Measurements from ENCODE around the gene BLOC1S3. TPM values are rescaled to one million over a fixed set of nuclear protein-coding genes. Genes with fewer than 3 reads are reported as not detected.
A peak's percentile ranks its signal among the peaks of the same experiment; 100 is the strongest.

Gene BLOC1S3, protein sequence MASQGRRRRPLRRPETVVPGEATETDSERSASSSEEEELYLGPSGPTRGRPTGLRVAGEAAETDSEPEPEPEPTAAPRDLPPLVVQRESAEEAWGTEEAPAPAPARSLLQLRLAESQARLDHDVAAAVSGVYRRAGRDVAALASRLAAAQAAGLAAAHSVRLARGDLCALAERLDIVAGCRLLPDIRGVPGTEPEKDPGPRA
- total RNA-seq (2012; rRNA removed) (0.83 and 1.1 TPM in 2 replicates), polyA plus RNA-seq (2012; rRNA removed) (4.7 and 4.9 TPM in 2 replicates), Bru-seq, nascent RNA (percentile 64 among the genes with signal in this experiment), BruChase-seq, experiment 1, labeled RNA remaining after a 6-hour chase (percentile 80 among the genes with signal in this experiment), BruChase-seq, experiment 2, labeled RNA remaining after a 2-hour chase (percentile 91 among the genes with signal in this experiment)
- 3.6 and 6.5 TPM in 2 replicates for polyA plus RNA-seq (2012; cell fraction: cytosol; rRNA removed)
- 4.6 and 6.9 TPM in 2 replicates for polyA plus RNA-seq (2012; cell fraction: nucleus; rRNA removed; ENCODE audit: low replicate concordance)
- long read RNA-seq, partial matches to known transcripts = 0 of 1 reads
- long read RNA-seq, other reads (novel, unspliced or antisense) = 0 of 1 reads

GRCh38 chr19:45178262-45179071, at the start of gene BLOC1S3:
BLOC1S3 (plus strand) TSS chr19:45178784; CDS start chr19:45179297, 513 bp downstream.
- Histone ChIP-seq H2BK120ac (ENCODE audit: low read depth, low read length) (no peak within 1 kb of the TSS), H3K18ac (ENCODE audit: low read depth, low read length) (0 out of 2 replicates have a peak within 1 kb of the TSS, but pooled peaks have one; percentile 12), H2BK5ac (ENCODE audit: low read depth, low read length, poor library complexity, severe bottlenecking) (peak within 1 kb of the TSS; percentile 64), H4K8ac (ENCODE audit: low read depth in 2 of 2, low read length in 2 of 2) (peak within 1 kb of the TSS; percentile 59 to 91; a peak in 3 of 4 replicates), H4K5ac (ENCODE audit: low read depth, low read length) (peak within 1 kb of the TSS; percentile 57; the same call in 1 of the 2 replicates), H3K4me1 (ENCODE audit: control insufficient read depth, insufficient read depth, low read length) (peaks cover 4% of the 10 kb centered on the region; the same call in 1 of the 2 replicates), H3K23ac (ENCODE audit: low read depth, low read length) (peak within 1 kb of the TSS; percentile 83), H4K91ac (ENCODE audit: insufficient read depth, low read depth, low read length) (no peak within 1 kb of the TSS; the same call in 1 of the 2 replicates), H3K14ac (replicated peaks; ENCODE audit: low read depth, low read length) (peak within 1 kb of the TSS; percentile 74), H3K4me3 (ENCODE audit: insufficient read depth, low read depth, low read length) (peak within 1 kb of the TSS; percentile 79), H3K79me1 (ENCODE audit: low read depth in 1 of 2, low read length in 2 of 2) (peaks cover 11 to 45% of the 10 kb centered on the region in 2 experiments), H3K4me2 (ENCODE audit: low read depth, low read length) (peak within 1 kb of the TSS; percentile 96), H2AK9ac (replicated peaks; ENCODE audit: low read depth, low read length, poor library complexity) (peak within 1 kb of the TSS; percentile 98), H3K9me1 (ENCODE audit: insufficient read depth, low read length) (0 out of 2 replicates have a peak, but pooled peaks cover 12% of the 10 kb centered on the region), H2AFZ (replicated peaks; ENCODE audit: low read length, poor library complexity) (peak within 1 kb of the TSS; percentile 99), H4K20me1 (ENCODE audit: insufficient read depth, low read length) (peaks cover 16% of the 10 kb centered on the region; the same call in 1 of the 2 replicates), H3K56ac (ENCODE audit: extremely low read depth, insufficient read depth, low read length) (peak within 1 kb of the TSS; percentile 51), H3K4ac (ENCODE audit: low read depth, low read length) (peak within 1 kb of the TSS; percentile 54), H2BK20ac (ENCODE audit: low read depth, low read length) (no peak within 1 kb of the TSS), H3K27me3 (ENCODE audit: control insufficient read depth, insufficient read depth, low read length) (no peaks in the 10 kb centered on the region), H2AK5ac (ENCODE audit: low read depth, low read length) (peak within 1 kb of the TSS; percentile 43; the same call in 1 of the 2 replicates), H3K9ac (ENCODE audit: low read depth, low read length) (peak within 1 kb of the TSS; percentile 63), H3K36me3 (ENCODE audit: control insufficient read depth, insufficient read depth, low read length) (peaks cover 4% of the 10 kb centered on the region; the same call in 1 of the 2 replicates), H2BK15ac (ENCODE audit: low read depth, low read length) (no peak within 1 kb of the TSS), H3K27ac (ENCODE audit: insufficient read depth, low read length) (peak within 1 kb of the TSS; percentile 69), H3K9me3 (ENCODE audit: control insufficient read depth, insufficient read depth, low read length) (no peaks in the 10 kb centered on the region)
- ChIA-PET POLR2A (ENCODE audit: unreplicated experiment) (interaction anchor here (0.9 kb wide), 1 partner anchor 139 kb away, joined by 7 read pairs; the partner anchor contains the start of gene CLASRP), CTCF (interaction anchor here (0.7 to 0.8 kb wide), 2 partner anchors 26 to 32 kb away, joined by 3 to 4 read pairs; no protein-coding TSS in a partner anchor)
- WGBS, 2 experiments (ENCODE audit: extremely low coverage in 2 of 2, insufficient read length in 1 of 2) = 1% methylated on average over 22 of the region's 51 CpGs; no CpG with 5 or more reads in 1 of the 2 experiments
- intact Hi-C loops (cut with micrococcal nuclease) (no loop called here), dilution Hi-C loops (cut with HindIII; ENCODE audit: low sequenced_read_pairs, unreplicated experiment) (no loop called here), in situ Hi-C loops (cut with MboI; ENCODE audit: low sequenced_read_pairs) (no loop called here)
- DNase-seq (peak; percentile 100), ATAC-seq (ENCODE audit: low read depth) (peak; percentile 94)
- BruUV-seq (replicated peaks) = no TSS peak
- TF ChIP-seq CEBPB (IDR thresholded peaks at IDR 0.05; ENCODE audit: low read depth, low read length) = peak; percentile 96
- TF ChIP-seq CHD1 (IDR thresholded peaks at IDR 0.05; ENCODE audit: low read depth, low read length) = no peak
- no peak for TF ChIP-seq RCOR1 (IDR thresholded peaks at IDR 0.05; ENCODE audit: insufficient replicate concordance, low read length)
- peak; percentile 75 for TF ChIP-seq POLR2A (IDR thresholded peaks at IDR 0.05; ENCODE audit: low read depth, low read length)
- peak; percentile 73; the same call in 1 of the 2 replicates for TF ChIP-seq MAZ (IDR thresholded peaks at IDR 0.05; ENCODE audit: borderline replicate concordance, low read depth, low read length)
- 0 out of 2 replicates have a peak, but pooled peaks have one; percentile 0 for TF ChIP-seq MAFK (IDR thresholded peaks at IDR 0.05; ENCODE audit: low read depth, low read length)
- TF ChIP-seq CTCF (conservative IDR thresholded peaks at IDR 0.05; ENCODE audit: low read depth, low read length) = peak; percentile 55
- TF ChIP-seq MXI1 (IDR thresholded peaks at IDR 0.05; ENCODE audit: borderline replicate concordance, low read depth, low read length) = peak; percentile 94
- no peak for TF ChIP-seq SMC3 (IDR thresholded peaks at IDR 0.05; ENCODE audit: low read depth, low read length)
- TF ChIP-seq NFE2L2 (IDR thresholded peaks at IDR 0.05; ENCODE audit: low read depth, low read length) = no peak; the same call in 1 of the 2 replicates
- TF ChIP-seq RFX5 (IDR thresholded peaks at IDR 0.05; ENCODE audit: low read depth, low read length) = peak; percentile 97
- TF ChIP-seq BHLHE40 (IDR thresholded peaks at IDR 0.05; ENCODE audit: low read depth, low read length) = peak; percentile 86
- 0 out of 2 replicates have a peak, but pooled peaks have one; percentile 3 for TF ChIP-seq RAD21 (IDR thresholded peaks at IDR 0.05; ENCODE audit: low read length)
